H1 (cell line): ENCODE results near the gene GPRIN3. TPM values are rescaled to one million over a fixed set of nuclear protein-coding genes. Genes with fewer than 3 reads are reported as not detected.

Experiments
- CTCF ChIA-PET: fragments of 300-600 bp; sonication (Branson Sonifier 250); formaldehyde crosslinking; loops from one replicate; lab custom pipeline; 2021; ENCODE audit not compliant: partially characterized antibody; lab: Charles Lee
- POLR2A ChIA-PET: fragments of 300-600 bp; sonication (Branson Sonifier 250); formaldehyde crosslinking; loops from one replicate; lab custom pipeline; 2021; ENCODE audit warnings: inconsistent platforms; ENCODE audit not compliant: partially characterized antibody; lab: Charles Lee
- DNase-seq, 2 experiments: peaks; one replicate each; pipeline versions ENCODE4 v3.0.0 to v3.0.0-alpha.2; 2010 to 2022; ENCODE audit warnings: low spot score in 2 of 2, low read depth in 1 of 2, mixed read lengths in 1 of 2
- FAIRE-seq: peaks from 2 replicates; lab custom pipeline; 2011; peaks lifted over from hg19 to GRCh38; lab: Jason Lieb, UNC
- H2AFZ ChIP-seq: 2 replicates; pipeline ENCODE4 v1.8.1; 2012; ENCODE audit warnings: low read length, inconsistent platforms
- H2AK5ac ChIP-seq: 2 replicates; pipeline ENCODE4 v1.6.1; 2013; ENCODE audit warnings: low read depth, low read length
- H2BK120ac ChIP-seq: replicated peaks from 2 replicates; pipeline ENCODE3; 2013; ENCODE audit warnings: low read depth, low read length, inconsistent platforms
- H2BK12ac ChIP-seq: 2 replicates; pipeline ENCODE4 v1.6.1; 2013; ENCODE audit warnings: low read depth, low read length
- H2BK15ac ChIP-seq: 2 replicates; pipeline ENCODE4 v1.6.1; 2013; ENCODE audit warnings: low read length
- H2BK20ac ChIP-seq: 2 replicates; pipeline ENCODE4 v1.6.1; 2013; ENCODE audit warnings: low read length
- H2BK5ac ChIP-seq: 2 replicates; pipeline ENCODE4 v1.6.1; 2013; ENCODE audit warnings: low read depth, low read length
- H3K14ac ChIP-seq: 2 replicates; pipeline ENCODE4 v1.6.1; 2013; ENCODE audit warnings: inconsistent platforms; ENCODE audit not compliant: insufficient read length
- H3K18ac ChIP-seq: 2 replicates; pipeline ENCODE4 v1.6.1; 2013; ENCODE audit warnings: low read length; ENCODE audit errors: extremely low read depth
- H3K23ac ChIP-seq: 2 replicates; pipeline ENCODE4 v1.6.1; 2013; ENCODE audit warnings: inconsistent platforms; ENCODE audit not compliant: insufficient read length
- H3K23me2 ChIP-seq: 2 replicates; pipeline ENCODE4 v1.6.1; 2013; ENCODE audit warnings: low read depth, low read length
- H3K27ac ChIP-seq: 2 replicates; pipeline ENCODE4 v1.6.1; 2011; ENCODE audit warnings: low read depth, low read length, inconsistent platforms
- H3K27me3 ChIP-seq, 4 experiments: replicated peaks in 1 of 4; 1 replicate in 1 of 4; 2 replicates in 3 of 4; pipeline versions ENCODE4 v1.6.1 to v1.8.1; 2011 to 2013; ENCODE audit warnings: low read length in 3 of 4, mild to moderate bottlenecking in 3 of 4, inconsistent platforms in 2 of 4, mixed read lengths in 2 of 4, moderate library complexity in 1 of 4; ENCODE audit not compliant: control insufficient read depth in 3 of 4, insufficient read depth in 3 of 4; ENCODE audit errors: extremely low read depth in 1 of 4
- H3K36me3 ChIP-seq, 4 experiments: 2 replicates each; pipeline versions ENCODE4 v1.6.1 to v1.8.1; 2011 to 2013; ENCODE audit warnings: mild to moderate bottlenecking in 4 of 4, low read length in 3 of 4, moderate library complexity in 2 of 4, control low read depth in 1 of 4, inconsistent platforms in 1 of 4; ENCODE audit not compliant: insufficient read depth in 4 of 4, control insufficient read depth in 2 of 4
- H3K4ac ChIP-seq: replicated peaks from 2 replicates; pipeline ENCODE3; 2013; ENCODE audit warnings: low read length, low read depth, mixed read lengths, inconsistent platforms; ENCODE audit not compliant: insufficient read length
- H3K4me1 ChIP-seq, 4 experiments: replicated peaks in 1 of 4; 1 replicate in 1 of 4; 2 replicates in 3 of 4; pipeline versions ENCODE4 v1.6.1 to v1.8.1; 2011 to 2013; ENCODE audit warnings: low read length in 3 of 4, inconsistent platforms in 2 of 4, mixed read lengths in 1 of 4; ENCODE audit not compliant: insufficient read depth in 4 of 4, control insufficient read depth in 3 of 4
- H3K4me2 ChIP-seq, 2 experiments: 2 replicates each; pipeline versions ENCODE4 v1.6.1 to v1.8.1; 2011 to 2013; ENCODE audit warnings: low read depth in 2 of 2, low read length in 2 of 2, control low read depth in 1 of 2, inconsistent platforms in 1 of 2, mild to moderate bottlenecking in 1 of 2; ENCODE audit not compliant: insufficient read depth in 1 of 2
- H3K4me3 ChIP-seq, 4 experiments: fragments of 200-600, 300-600 bp in 1 of 4; sonication (generic), shearing (Covaris generic), sonication (Bioruptor Twin) in 1 of 4; 2 replicates each; pipeline versions ENCODE4 v1.5.1 to v1.8.1; 2011 to 2016; ENCODE audit warnings: low read length in 4 of 4, low read depth in 3 of 4, control low read depth in 2 of 4, inconsistent platforms in 2 of 4, mild to moderate bottlenecking in 2 of 4, mixed read lengths in 1 of 4, moderate library complexity in 1 of 4; ENCODE audit not compliant: insufficient read depth in 2 of 4; ENCODE audit errors: extremely low read depth in 1 of 4
- H3K56ac ChIP-seq: replicated peaks from 2 replicates; pipeline ENCODE3; 2013; ENCODE audit warnings: low read depth, mild to moderate bottlenecking, mixed read lengths, low read length, inconsistent platforms; ENCODE audit not compliant: insufficient read length
- H3K79me1 ChIP-seq: 2 replicates; pipeline ENCODE4 v1.6.1; 2013; ENCODE audit warnings: low read depth, low read length, control low read depth
- H3K79me2 ChIP-seq, 2 experiments: 2 replicates each; pipeline versions ENCODE4 v1.6.1 to v1.8.1; 2012 to 2013; ENCODE audit warnings: low read length in 2 of 2, mild to moderate bottlenecking in 2 of 2, inconsistent platforms in 1 of 2; ENCODE audit not compliant: insufficient read depth in 2 of 2, control insufficient read depth in 1 of 2
- H3K9ac ChIP-seq, 4 experiments: replicated peaks in 1 of 4; 1 replicate in 1 of 4; 2 replicates in 3 of 4; pipeline versions ENCODE4 v1.6.1 to v1.8.1; 2011 to 2013; ENCODE audit warnings: low read depth in 3 of 4, low read length in 3 of 4, control low read depth in 2 of 4, mild to moderate bottlenecking in 2 of 4, moderate library complexity in 2 of 4, inconsistent platforms in 1 of 4; ENCODE audit errors: extremely low read depth in 1 of 4
- H3K9me3 ChIP-seq, 2 experiments: 2 replicates each; pipeline versions ENCODE4 v1.6.1 to v1.8.1; 2012 to 2013; ENCODE audit warnings: mild to moderate bottlenecking in 2 of 2, moderate library complexity in 2 of 2, control low read depth in 1 of 2, inconsistent platforms in 1 of 2, low read depth in 1 of 2, low read length in 1 of 2, mixed read lengths in 1 of 2; ENCODE audit not compliant: insufficient read depth in 2 of 2
- H4K20me1 ChIP-seq, 2 experiments: replicated peaks in 1 of 2; 2 replicates each; pipeline versions ENCODE3 to v1.8.1; 2011 to 2013; ENCODE audit warnings: inconsistent platforms in 2 of 2, low read length in 2 of 2, mild to moderate bottlenecking in 1 of 2; ENCODE audit not compliant: insufficient read depth in 2 of 2, control insufficient read depth in 1 of 2
- H4K5ac ChIP-seq: 2 replicates; pipeline ENCODE4 v1.6.1; 2013; ENCODE audit warnings: low read length, low read depth, mixed read lengths, inconsistent platforms; ENCODE audit not compliant: insufficient read length
- H4K8ac ChIP-seq: 2 replicates; pipeline ENCODE4 v1.8.0; 2013; ENCODE audit warnings: mild to moderate bottlenecking, moderate library complexity, low read length, inconsistent platforms; ENCODE audit not compliant: insufficient read depth; ENCODE audit errors: extremely low read depth
- H4K91ac ChIP-seq: replicated peaks from 2 replicates; pipeline ENCODE3; 2013; ENCODE audit warnings: low read length, mixed read lengths, inconsistent platforms; ENCODE audit not compliant: insufficient read length
- BACH1 ChIP-seq: IDR thresholded peaks from 2 replicates; pipeline ENCODE4 v1.6.1; 2012; ENCODE audit warnings: low read length, improper control_type of control experiment
- BCL11A ChIP-seq, 2 experiments: IDR thresholded peaks; one replicate each; pipeline ENCODE4 v1.6.1; 2011; ENCODE audit warnings: low read depth in 2 of 2, low read length in 2 of 2, mild to moderate bottlenecking in 2 of 2
- CEBPB ChIP-seq: IDR thresholded peaks from 2 replicates; pipeline ENCODE4 v1.6.1; 2012; ENCODE audit warnings: low read depth, low read length
- CREB1 ChIP-seq: IDR thresholded peaks from 2 replicates; pipeline ENCODE4 v1.6.1; 2012; ENCODE audit warnings: inconsistent platforms
- CTBP2 ChIP-seq: IDR thresholded peaks from 2 replicates; pipeline ENCODE4 v1.7.0; 2011; ENCODE audit warnings: borderline replicate concordance, mild to moderate bottlenecking, moderate library complexity, mixed read lengths, low read length; ENCODE audit not compliant: insufficient read depth, insufficient read length
- HDAC6 ChIP-seq: IDR thresholded peaks from one replicate; pipeline ENCODE4 v1.7.1; 2012; ENCODE audit warnings: low read depth, mild to moderate bottlenecking, inconsistent platforms, low read length, moderate library complexity
- KDM4A ChIP-seq: IDR thresholded peaks from one replicate; pipeline ENCODE4 v1.7.1; 2012; ENCODE audit warnings: low read depth, mild to moderate bottlenecking, moderate library complexity, low read length, inconsistent platforms; ENCODE audit not compliant: severe bottlenecking
- MAFK ChIP-seq: IDR thresholded peaks from 2 replicates; pipeline ENCODE4 v1.6.1; 2012; ENCODE audit warnings: low read depth, mild to moderate bottlenecking, improper control_type of control experiment, low read length
- POLR2A ChIP-seq, 2 experiments: IDR thresholded peaks; 1 replicate in 1 of 2; 2 replicates in 1 of 2; pipeline ENCODE4 v1.6.1; 2011; ENCODE audit warnings: low read depth in 2 of 2, low read length in 2 of 2, mild to moderate bottlenecking in 2 of 2; ENCODE audit errors: control extremely low read depth in 1 of 2
- RXRA ChIP-seq: IDR thresholded peaks from 2 replicates; pipeline ENCODE4 v1.6.1; 2011; ENCODE audit warnings: low read depth, mild to moderate bottlenecking, low read length, moderate library complexity; ENCODE audit not compliant: insufficient read depth
- SIN3A ChIP-seq, 2 experiments: IDR thresholded peaks in 1 of 2; conservative IDR thresholded peaks in 1 of 2; 2 replicates each; pipeline ENCODE4 v1.6.1; 2011 to 2012; ENCODE audit warnings: low read length in 2 of 2, improper control_type of control experiment in 1 of 2, low read depth in 1 of 2, mild to moderate bottlenecking in 1 of 2
- SP1 ChIP-seq: IDR thresholded peaks from 2 replicates; pipeline ENCODE4 v1.6.1; 2011; ENCODE audit warnings: low read depth, low read length
- SRF ChIP-seq: IDR thresholded peaks from 2 replicates; pipeline ENCODE4 v1.6.1; 2011; ENCODE audit warnings: mild to moderate bottlenecking, low read depth, low read length, moderate library complexity
- TCF12 ChIP-seq: IDR thresholded peaks from 2 replicates; pipeline ENCODE4 v1.6.1; 2011; ENCODE audit warnings: low read depth, mild to moderate bottlenecking, low read length
- WGBS, 2 experiments: shearing (Covaris generic) in 1 of 2; methylation state at CpG; one replicate each; pipeline versions ENCODE4 v1.1.6 to v1.1.7; 2013 to 2015; ENCODE audit warnings: low lambda C conversion rate in 2 of 2, mixed read lengths in 2 of 2, inconsistent platforms in 1 of 2, low coverage in 1 of 2, missing lambda C conversion rate in 1 of 2; ENCODE audit not compliant: insufficient replicate concordance in 2 of 2, insufficient coverage in 1 of 2, insufficient read length in 1 of 2; ENCODE audit errors: extremely low coverage in 1 of 2, missing lambda C conversion rate in 1 of 2; 5-methylcytosine and 5-hydroxymethylcytosine counted together
- polyA plus RNA-seq, 7 experiments: library from polyadenylated mRNA; depleted of rRNA in 3 of 7; stranded (reverse) in 5 of 7; unstranded in 2 of 7; fragments of >200 nt in 5 of 7; fragments of 200-250 nt in 2 of 7; gene quantifications; 1 replicate in 5 of 7; 2 replicates in 1 of 7; 4 replicates in 1 of 7; pipeline versions ENCODE4 v1.2.1 to v1.2.3, GENCODE V29; 2011 to 2013; ENCODE audit warnings: missing spikeins in 2 of 7, mixed read lengths in 2 of 7
- total RNA-seq: library from RNA; stranded (reverse); fragmentation: NEBNext Ultra II Directional; extraction: Animal tissue kit (Norgen Biotek cat#: 25700); gene quantifications from 2 replicates; pipeline ENCODE4 v1.2.1, GENCODE V29; 2021

The GPRIN3 gene
- total and polyA plus RNA-seq, 2 of the 8 experiments (the other 6 are each of a cell fraction or from before 2014, with no cell fraction given), result 0.17 to 1.4 TPM

DNA sequence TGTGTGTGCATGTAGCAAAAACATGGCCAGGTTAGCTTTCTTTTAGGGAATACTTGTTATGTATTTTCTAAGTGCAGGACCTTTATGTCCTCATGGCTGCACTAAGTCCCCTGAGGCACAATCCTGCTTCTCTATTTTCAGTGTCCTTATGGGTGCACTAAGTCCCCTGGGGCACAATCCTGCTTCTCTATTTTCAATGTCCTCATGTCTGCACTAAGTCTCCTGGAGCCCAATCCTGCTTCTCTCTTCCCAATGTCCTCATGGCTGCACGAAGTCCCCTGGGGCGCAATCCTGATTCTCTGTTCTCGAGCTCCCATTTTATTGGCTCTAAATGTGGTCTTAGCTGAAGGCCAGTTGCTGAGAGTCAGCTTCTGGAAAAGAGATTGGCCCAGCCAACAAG, 49.7 kb upstream of the GPRIN3 start:
- Histone ChIP-seq H4K20me1 (no peaks in the 10 kb centered on the region), H3K9me3 (no peaks in the 10 kb centered on the region), H3K18ac (no peak overlapping the region), H3K56ac (no peak overlapping the region), H2BK20ac (no peak overlapping the region), H2BK120ac (no peak overlapping the region), H2BK15ac (no peak overlapping the region), H2BK12ac (no peak overlapping the region), H2BK5ac (no peak overlapping the region), H3K9ac (no peak overlapping the region), H4K91ac (no peak overlapping the region), H3K4me2 (no peak overlapping the region), H3K14ac (no peak overlapping the region), H3K23me2 (no peaks in the 10 kb centered on the region), H2AK5ac (no peak overlapping the region), H2AFZ (no peak overlapping the region), H3K4ac (no peak overlapping the region), H3K27ac (no peak overlapping the region), H4K8ac (no peak overlapping the region), H3K79me2 (no peaks in the 10 kb centered on the region), H4K5ac (no peak overlapping the region), H3K4me1 (no peaks in the 10 kb centered on the region), H3K79me1 (no peaks in the 10 kb centered on the region), H3K4me3 (no peak overlapping the region), H3K23ac (no peak overlapping the region), H3K27me3 (no peaks in the 10 kb centered on the region), H3K36me3 (no peaks in the 10 kb centered on the region)
- TF ChIP-seq BACH1 (no peak), SP1 (no peak), SIN3A (conservative IDR thresholded peaks at IDR 0.05 in 1 of 2, IDR thresholded peaks at IDR 0.05 in 1 of 2; ENCODE audit: low read depth in 1 of 2, low read length in 2 of 2) (no peak), TCF12 (no peak), KDM4A (no peak), RXRA (no peak), CEBPB (no peak), BCL11A (IDR thresholded peaks at IDR 0.05; ENCODE audit: low read depth in 2 of 2, low read length in 2 of 2) (no peak), MAFK (no peak), CTBP2 (no peak), POLR2A (IDR thresholded peaks at IDR 0.05; ENCODE audit: control extremely low read depth in 1 of 2, low read depth in 2 of 2, low read length in 2 of 2) (no peak), SRF (no peak), HDAC6 (no peak), CREB1 (no peak)
- CTCF ChIA-PET, result interaction anchor here (0.9 kb wide), 1 partner anchor 131 kb away, joined by 3 read pairs; no protein-coding TSS in a partner anchor
- FAIRE-seq (no peak), DNase-seq (no peak)
- 84% methylated on average over 3 of the region's 3 CpGs; no CpG with 5 or more reads in 1 of the 2 experiments for WGBS, 2 experiments
- POLR2A ChIA-PET, result no interaction called here
